ENCODE results near the gene NPAS2. TPM values are rescaled to one million over a fixed set of nuclear protein-coding genes. Genes with fewer than 3 reads are reported as not detected.

Gene NPAS2
- polyA plus RNA-seq, 1 donor from 2014 or later: 1.7 TPM

- Mint-ChIP-seq H3K36me3 (peaks cover 2% of the 10 kb centered on the region), H3K4me3 (no peak overlapping the region), H3K27ac (no peak overlapping the region), H3K4me1 (peaks cover 4 to 8% (median 5%) of the 10 kb centered on the region in 3 donors), H3K27me3 (peaks cover 2% of the 10 kb centered on the region), H3K9me3 (no peaks in the 10 kb centered on the region)
These were observed 175.6 kb downstream of the NPAS2 start for GRCh38 chr2:100995309-100996075.

- H3K27ac Mint-ChIP-seq: no peak overlapping the region
- H3K4me3 Mint-ChIP-seq: no peak overlapping the region
- H3K4me1 Mint-ChIP-seq: peaks cover 7% of the 10 kb centered on the region in 3 donors
- H3K36me3 Mint-ChIP-seq: peaks cover 5% of the 10 kb centered on the region
- no peaks in the 10 kb centered on the region for H3K9me3 Mint-ChIP-seq
- H3K27me3 Mint-ChIP-seq: peaks cover 2% of the 10 kb centered on the region
These were observed 177.7 kb downstream of the NPAS2 start for GRCh38 chr2:100997509-100998234.

- peaks cover 2% of the 10 kb centered on the region for H3K27me3 Mint-ChIP-seq
- no peak overlapping the region for H3K4me3 Mint-ChIP-seq
- H3K4me1 Mint-ChIP-seq: peaks cover 12% of the 10 kb centered on the region in 3 donors
- no peak overlapping the region for H3K27ac Mint-ChIP-seq
- H3K36me3 Mint-ChIP-seq: peaks cover 6% of the 10 kb centered on the region
- no peaks in the 10 kb centered on the region for H3K9me3 Mint-ChIP-seq
These were observed 178.3 kb downstream of the NPAS2 start for GRCh38 chr2:100998235-100998573.

- Mint-ChIP-seq H3K9me3 (no peaks in the 10 kb centered on the region), H3K36me3 (peaks cover 9% of the 10 kb centered on the region), H3K27me3 (no peaks in the 10 kb centered on the region), H3K4me1 (peaks cover 23 to 25% (median 23%) of the 10 kb centered on the region in 3 donors), H3K27ac (peak overlapping the region in 1 of 3 donors; percentile 61), H3K4me3 (peak overlapping the region in 3 of 4 donors; percentile 4 to 73 (median 73))
These were observed 180.1 kb downstream of the NPAS2 start for GRCh38 chr2:100999995-101000394.

- Mint-ChIP-seq H3K27me3 (no peaks in the 10 kb centered on the region), H3K9me3 (no peaks in the 10 kb centered on the region), H3K4me3 (peak within 1 kb of the TSS; percentile 91 to 99 (median 97)), H3K36me3 (peaks cover 9% of the 10 kb centered on the region), H3K4me1 (peaks cover 24 to 34% (median 29%) of the 10 kb centered on the region in 3 donors), H3K27ac (peak within 1 kb of the TSS; percentile 86 to 99 (median 97))
These were observed 182.0 kb downstream of the NPAS2 start, which contains the start of gene RPL31 for GRCh38 chr2:101001691-101002561. Gene RPL31, plus strand, starts transcription at chr2:101002289. Its CDS starts 413 bp downstream, at chr2:101002702.

GRCh38 chr2:101002562-101003277 is 182.8 kb downstream of the NPAS2 start:
- peaks cover 23 to 34% (median 29%) of the 10 kb centered on the region in 3 donors for H3K4me1 Mint-ChIP-seq
- H3K36me3 Mint-ChIP-seq: peaks cover 9% of the 10 kb centered on the region
- H3K9me3 Mint-ChIP-seq: no peaks in the 10 kb centered on the region
- peak overlapping the region; percentile 86 to 99 (median 97) for H3K27ac Mint-ChIP-seq
- H3K4me3 Mint-ChIP-seq: peak overlapping the region; percentile 91 to 99 (median 97)
- no peaks in the 10 kb centered on the region for H3K27me3 Mint-ChIP-seq

- peak overlapping the region; percentile 86 to 99 (median 97) for H3K27ac Mint-ChIP-seq
- peak overlapping the region; percentile 91 to 99 (median 97) for H3K4me3 Mint-ChIP-seq
- no peaks in the 10 kb centered on the region for H3K27me3 Mint-ChIP-seq
- peaks cover 25 to 34% (median 31%) of the 10 kb centered on the region in 3 donors for H3K4me1 Mint-ChIP-seq
- H3K36me3 Mint-ChIP-seq: peaks cover 9% of the 10 kb centered on the region
- no peaks in the 10 kb centered on the region for H3K9me3 Mint-ChIP-seq
These were observed 183.4 kb downstream of the NPAS2 start for GRCh38 chr2:101003278-101003775.

GRCh38 chr2:101004620-101005325 is 184.8 kb downstream of the NPAS2 start:
- Mint-ChIP-seq H3K36me3 (peaks cover 9% of the 10 kb centered on the region), H3K27me3 (no peaks in the 10 kb centered on the region), H3K4me1 (peaks cover 25 to 34% (median 31%) of the 10 kb centered on the region in 3 donors), H3K27ac (peak overlapping the region; percentile 59 to 86 (median 86)), H3K9me3 (no peaks in the 10 kb centered on the region), H3K4me3 (peak overlapping the region in 3 of 4 donors; percentile 24 to 67 (median 52))

GRCh38 chr2:101006065-101006715 is 186.3 kb downstream of the NPAS2 start:
- Mint-ChIP-seq H3K4me1 (peaks cover 25 to 38% (median 32%) of the 10 kb centered on the region in 3 donors), H3K9me3 (no peaks in the 10 kb centered on the region), H3K36me3 (peaks cover 9% of the 10 kb centered on the region), H3K27ac (no peak overlapping the region), H3K4me3 (peak overlapping the region in 1 of 4 donors; percentile 24), H3K27me3 (no peaks in the 10 kb centered on the region)

- Mint-ChIP-seq H3K27ac (peak overlapping the region in 2 of 3 donors; percentile 13 to 82), H3K36me3 (peaks cover 5% of the 10 kb centered on the region), H3K27me3 (no peaks in the 10 kb centered on the region), H3K4me1 (peaks cover 20 to 45% (median 35%) of the 10 kb centered on the region in 3 donors), H3K4me3 (peak overlapping the region in 1 of 4 donors; percentile 71), H3K9me3 (no peaks in the 10 kb centered on the region)
These were observed 187.7 kb downstream of the NPAS2 start for GRCh38 chr2:101007415-101008345.

GRCh38 chr2:101011152-101011551 is 191.2 kb downstream of the NPAS2 start:
- Mint-ChIP-seq H3K27ac (peak overlapping the region in 1 of 3 donors; percentile 86), H3K4me1 (peaks cover 2 to 24% (median 14%) of the 10 kb centered on the region in 3 donors), H3K4me3 (peak overlapping the region in 1 of 4 donors; percentile 14), H3K27me3 (no peaks in the 10 kb centered on the region), H3K36me3 (no peaks in the 10 kb centered on the region), H3K9me3 (no peaks in the 10 kb centered on the region)

- Mint-ChIP-seq H3K4me3 (peak overlapping the region in 1 of 4 donors; percentile 82), H3K9me3 (no peaks in the 10 kb centered on the region), H3K36me3 (no peaks in the 10 kb centered on the region), H3K4me1 (peaks cover 2 to 21% (median 14%) of the 10 kb centered on the region in 3 donors), H3K27me3 (no peaks in the 10 kb centered on the region), H3K27ac (peak overlapping the region in 1 of 3 donors; percentile 65)
These were observed 192.2 kb downstream of the NPAS2 start for GRCh38 chr2:101012054-101012705.
